HG03571 (cell line): ENCODE data around the gene IGF2BP1.
"Not testable (repeated sequence)": the region's sequence is repeated elsewhere in the genome, so short reads cannot be mapped to it uniquely, and the experiment has no call there.

Source experiments
- ATAC-seq: cut with Tn5 transposase; IDR thresholded peaks from one replicate; pipeline ENCODE4 v1.9.1; 2021; ENCODE audit not compliant: unreplicated experiment

Gene IGF2BP1

GRCh38 chr17:49018748-49019147, 21.6 kb downstream of the IGF2BP1 start:
- ATAC-seq, result no peak

DNA sequence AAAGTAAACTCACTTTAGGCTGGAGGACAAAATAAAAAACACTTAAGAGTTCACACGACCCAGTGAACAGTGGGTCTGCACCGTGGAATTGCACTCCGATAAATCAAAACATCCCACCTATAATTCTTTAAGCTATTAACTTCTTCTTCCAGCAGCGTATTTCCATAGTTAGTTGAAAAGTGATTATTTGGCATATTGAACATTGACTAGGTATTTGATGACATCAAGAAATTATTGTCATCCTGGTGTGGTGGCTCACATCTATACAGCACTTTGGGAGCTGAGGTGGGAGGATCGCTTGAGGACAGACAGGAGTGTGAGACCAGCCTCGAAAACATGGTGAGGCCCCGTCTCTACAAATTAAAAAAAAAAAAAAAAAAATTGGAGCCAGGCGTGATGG, 23.4 kb downstream of the IGF2BP1 start:
- no peak for ATAC-seq

- ATAC-seq, result no peak
These were observed 24.0 kb downstream of the IGF2BP1 start for GRCh38 chr17:49021095-49021767.

GRCh38 chr17:49021768-49022103, 24.6 kb downstream of the IGF2BP1 start:
- ATAC-seq, result no peak

GRCh38 chr17:49022391-49022941, 25.3 kb downstream of the IGF2BP1 start:
- no peak for ATAC-seq

DNA sequence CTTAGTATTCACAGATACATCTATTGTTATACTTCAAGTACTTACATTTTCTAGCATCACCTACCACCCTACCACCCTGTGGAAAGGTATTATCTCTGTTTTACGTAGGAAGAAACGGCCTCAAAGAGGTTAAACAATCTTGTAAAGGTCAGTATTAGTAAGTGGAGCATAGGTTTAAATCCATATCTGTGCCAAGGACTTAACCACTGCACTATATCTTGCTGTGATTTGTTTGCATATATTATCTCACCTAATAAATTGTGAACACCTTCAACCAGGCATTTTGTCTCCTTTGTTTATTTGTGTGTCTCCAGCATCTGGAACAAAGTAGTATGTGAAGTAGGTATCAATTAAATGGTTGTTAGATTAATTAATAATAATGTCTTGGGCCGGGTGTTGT, 27.3 kb downstream of the IGF2BP1 start:
- no peak for ATAC-seq

DNA sequence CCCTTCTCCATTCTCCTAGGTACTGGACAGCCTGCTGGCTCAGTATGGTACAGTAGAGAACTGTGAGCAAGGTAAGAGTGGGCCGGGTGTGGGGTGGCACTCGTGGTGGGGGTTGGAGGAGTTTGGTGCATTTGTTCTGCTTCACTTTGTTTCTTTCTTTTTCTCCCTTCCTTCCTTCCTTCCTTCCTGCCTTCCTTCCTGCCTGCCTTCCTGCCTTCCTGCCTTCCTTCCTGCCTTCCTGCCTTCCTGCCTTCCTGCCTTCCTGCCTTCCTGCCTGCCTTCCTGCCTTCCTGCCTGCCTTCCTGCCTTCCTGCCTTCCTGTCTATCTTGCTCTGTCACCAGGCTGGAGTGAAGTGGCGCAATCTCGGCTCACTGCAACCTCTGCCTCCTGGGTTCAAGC, 29.3 kb downstream of the IGF2BP1 start:
- ATAC-seq, result not testable (repeated sequence)

- no peak for ATAC-seq
These were observed 31.1 kb downstream of the IGF2BP1 start for GRCh38 chr17:49028271-49028670.

- no peak for ATAC-seq
These were observed 32.6 kb downstream of the IGF2BP1 start for GRCh38 chr17:49029801-49030200.

- ATAC-seq, result no peak
These were observed 35.1 kb downstream of the IGF2BP1 start for GRCh38 chr17:49031965-49032928.

GRCh38 chr17:49035470-49036269, 38.5 kb downstream of the IGF2BP1 start:
- no peak for ATAC-seq

DNA sequence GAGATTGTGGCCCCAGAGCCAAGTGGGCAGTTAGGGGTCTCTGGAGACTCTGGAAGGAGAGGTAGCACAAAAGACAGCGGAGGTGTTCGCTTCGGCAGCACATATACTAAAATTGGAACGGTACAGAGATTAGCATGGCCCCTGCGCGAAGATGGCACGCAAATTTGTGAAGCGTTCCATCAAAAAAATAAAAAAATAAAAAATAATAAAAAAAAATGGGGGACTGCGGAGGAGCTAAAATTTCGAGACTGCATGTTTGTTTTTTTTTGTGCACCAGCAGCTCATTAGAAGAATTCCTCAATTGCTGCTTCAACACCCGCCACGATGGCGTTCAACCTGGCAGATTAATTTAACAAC, 39.1 kb downstream of the IGF2BP1 start:
- no peak for ATAC-seq

GRCh38 chr17:49038138-49038537, 41.0 kb downstream of the IGF2BP1 start:
- no peak for ATAC-seq

GRCh38 chr17:49038544-49038943, 41.4 kb downstream of the IGF2BP1 start:
- no peak for ATAC-seq

GRCh38 chr17:49039518-49039917, 42.3 kb downstream of the IGF2BP1 start:
- not testable (repeated sequence) for ATAC-seq

- ATAC-seq, result no peak
These were observed 44.3 kb downstream of the IGF2BP1 start for GRCh38 chr17:49041527-49041926.

- no peak for ATAC-seq
These were observed 48.2 kb downstream of the IGF2BP1 start for GRCh38 chr17:49045376-49045775.

DNA sequence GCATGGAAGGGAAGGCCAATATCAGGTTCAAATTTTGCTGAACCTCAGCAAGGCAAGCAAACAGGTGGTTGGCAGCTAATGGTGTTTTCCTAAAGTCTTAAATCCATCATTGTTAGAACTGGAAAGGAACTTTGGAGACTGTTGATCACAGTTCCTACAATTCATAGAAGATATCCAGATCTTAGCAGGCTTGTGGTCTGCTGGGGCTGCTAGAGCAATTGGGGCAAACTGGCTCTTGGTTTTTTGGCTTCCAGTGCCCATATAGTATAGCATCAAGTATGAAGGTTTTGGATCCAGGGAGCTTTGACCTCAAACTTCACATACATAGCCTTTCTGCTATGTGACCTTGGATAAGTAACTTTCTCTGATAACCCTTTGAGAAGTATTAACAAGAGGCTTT, 49.7 kb downstream of the IGF2BP1 start:
- no peak for ATAC-seq

DNA sequence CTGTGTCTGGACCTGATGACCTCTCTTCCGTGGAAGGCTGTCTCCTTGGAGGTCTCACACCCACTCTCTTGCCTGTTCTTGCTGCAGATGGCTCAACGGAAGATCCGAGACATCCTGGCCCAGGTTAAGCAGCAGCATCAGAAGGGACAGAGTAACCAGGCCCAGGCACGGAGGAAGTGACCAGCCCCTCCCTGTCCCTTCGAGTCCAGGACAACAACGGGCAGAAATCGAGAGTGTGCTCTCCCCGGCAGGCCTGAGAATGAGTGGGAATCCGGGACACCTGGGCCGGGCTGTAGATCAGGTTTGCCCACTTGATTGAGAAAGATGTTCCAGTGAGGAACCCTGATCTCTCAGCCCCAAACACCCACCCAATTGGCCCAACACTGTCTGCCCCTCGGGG, 52.1 kb downstream of the IGF2BP1 start:
- ATAC-seq, result no peak

GRCh38 chr17:49050611-49051010, 53.4 kb downstream of the IGF2BP1 start:
- ATAC-seq, result no peak

DNA sequence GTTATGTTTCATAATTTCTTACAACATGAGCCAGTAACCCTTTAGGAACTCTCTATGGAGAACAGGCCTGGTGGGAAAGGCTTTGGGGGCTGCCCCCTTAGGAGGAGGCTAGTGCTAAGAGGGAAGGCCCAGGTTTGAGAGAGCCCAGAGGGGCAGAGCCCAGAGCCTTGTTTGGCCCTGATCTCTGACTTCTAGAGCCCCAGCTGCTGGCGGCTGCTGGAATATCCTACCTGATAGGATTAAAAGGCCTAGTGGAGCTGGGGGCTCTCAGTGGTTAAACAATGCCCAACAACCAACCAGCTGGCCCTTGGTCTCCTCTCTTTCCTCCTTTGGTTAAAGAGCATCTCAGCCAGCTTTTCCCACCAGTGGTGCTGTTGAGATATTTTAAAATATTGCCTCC, 54.1 kb downstream of the IGF2BP1 start:
- ATAC-seq, result no peak
